Spleen (tissue), 7 donors: ENCODE data around the gene DHRS2.

ENCODE experiments used
- CTCF ChIP-seq, 11 experiments: fragments of 200-600 bp in 7 of 11; fragments of 450-650 bp in 4 of 11; sonication (generic) in 4 of 11; IDR thresholded peaks in 8 of 11; conservative IDR thresholded peaks in 3 of 11; 1 replicate in 7 of 11; 2 replicates in 4 of 11; pipeline versions ENCODE4 v1.4.0 to v1.8.0; 2016 to 2021; ENCODE audit warnings: antibody characterized with exemption in 11 of 11, inconsistent platforms in 4 of 11, mild to moderate bottlenecking in 1 of 11
- POLR2A ChIP-seq, 3 donors: fragments of 450-650 bp; IDR thresholded peaks; one replicate each; pipeline ENCODE4 v1.5.1; 2017; ENCODE audit warnings: antibody characterized with exemption in 3 of 3, mild to moderate bottlenecking in 1 of 3
- POLR2AphosphoS5 ChIP-seq, 3 donors: sonication (generic); formaldehyde crosslinking; IDR thresholded peaks; one replicate each; pipeline ENCODE4 v1.5.1; 2017; ENCODE audit warnings: antibody characterized with exemption in 3 of 3
- donor health status: DM: no; HTN: no; CAD: no; lungs with moderate emphysema.
- donor health status: DM: no; HTN: no; CAD: no.
- donor health status: DM: no; HTN: no; CAD: no.

DNA sequence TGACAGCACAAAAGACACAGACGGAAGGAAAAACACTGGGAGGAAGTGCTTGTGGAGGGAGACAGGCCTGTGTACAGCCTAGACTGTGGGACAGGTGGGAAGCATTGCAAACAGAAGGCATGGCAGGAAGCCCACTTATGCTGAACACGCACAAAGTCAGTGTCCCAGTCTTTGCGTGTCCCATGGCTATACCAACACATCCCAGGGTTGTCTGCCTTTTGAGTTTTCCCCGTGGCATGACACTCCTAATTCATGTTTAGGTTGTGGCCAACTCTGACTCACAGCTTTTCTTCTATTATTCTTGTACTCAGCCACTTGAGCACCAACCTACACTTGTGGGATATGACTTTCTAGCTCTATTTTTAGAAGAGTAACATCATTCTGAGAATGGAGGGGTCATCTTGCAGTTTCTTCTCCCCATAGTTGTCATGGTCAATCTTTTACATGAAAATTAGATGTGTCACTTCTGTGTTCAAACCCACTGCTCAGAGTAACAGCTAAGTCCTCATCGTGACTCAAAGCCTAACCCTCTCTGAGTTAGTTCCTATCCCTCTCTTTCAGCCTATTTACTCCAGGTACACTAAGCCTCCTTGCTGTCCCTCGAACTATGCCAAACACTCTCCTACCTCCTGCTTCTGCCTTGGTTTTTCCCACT lies 30.1 kb upstream of the DHRS2 start:
- TF ChIP-seq POLR2AphosphoS5 (IDR thresholded peaks at IDR 0.05), result no peak
- TF ChIP-seq CTCF (IDR thresholded peaks at IDR 0.05 in 8 of 11, conservative IDR thresholded peaks at IDR 0.05 in 3 of 11), result no peak
- no peak for TF ChIP-seq POLR2A (IDR thresholded peaks at IDR 0.05)
